Measurements from ENCODE around the gene RRP12.

Gene RRP12

DNA sequence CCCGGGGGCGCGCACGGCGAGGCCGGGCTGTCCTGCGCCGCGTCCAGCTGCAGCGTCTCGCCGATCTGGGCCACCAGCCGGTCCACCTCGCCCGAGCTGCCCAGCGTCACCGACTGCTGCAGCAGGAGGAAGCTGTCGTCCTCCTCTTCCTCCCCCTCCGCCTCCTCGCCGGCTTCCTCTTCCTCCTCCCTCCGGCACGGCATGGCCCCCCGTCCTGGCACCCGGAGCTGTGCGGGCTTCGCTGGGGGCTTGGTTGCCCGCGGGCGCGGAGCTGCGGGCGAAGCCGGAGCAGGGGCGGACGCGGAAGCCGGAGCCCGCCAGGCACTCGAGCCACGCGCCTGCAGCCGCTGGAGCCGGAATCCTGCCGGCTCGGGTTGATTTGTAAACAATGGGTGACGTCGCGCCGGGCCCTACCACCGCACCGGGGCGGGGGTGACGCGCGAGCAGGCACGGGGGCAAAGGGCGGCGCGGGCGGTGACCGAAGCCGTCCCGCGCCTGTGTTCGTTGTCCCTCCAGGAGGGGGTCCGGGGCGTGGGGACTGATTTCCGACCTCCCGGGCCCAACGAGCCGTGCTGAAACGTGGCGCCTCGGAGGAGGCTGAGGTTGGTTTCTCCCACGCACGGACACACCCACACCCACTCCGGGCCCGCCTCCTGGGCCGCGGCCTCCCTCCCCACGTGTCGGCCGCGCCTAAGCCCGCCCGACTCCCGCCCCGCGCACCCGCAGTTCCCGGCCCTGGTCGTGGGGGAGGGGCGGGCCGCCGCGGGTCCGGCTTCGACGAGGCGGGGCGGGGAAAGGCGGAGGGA is 66.6 kb downstream of the RRP12 start, which contains the start of gene FRAT2:
TSS of gene FRAT2 (minus strand) at position 360 of the 806 bp plus-strand sequence. CDS start at position 203, 157 bp downstream.
- DNase-seq = peak; percentile 80

DNA sequence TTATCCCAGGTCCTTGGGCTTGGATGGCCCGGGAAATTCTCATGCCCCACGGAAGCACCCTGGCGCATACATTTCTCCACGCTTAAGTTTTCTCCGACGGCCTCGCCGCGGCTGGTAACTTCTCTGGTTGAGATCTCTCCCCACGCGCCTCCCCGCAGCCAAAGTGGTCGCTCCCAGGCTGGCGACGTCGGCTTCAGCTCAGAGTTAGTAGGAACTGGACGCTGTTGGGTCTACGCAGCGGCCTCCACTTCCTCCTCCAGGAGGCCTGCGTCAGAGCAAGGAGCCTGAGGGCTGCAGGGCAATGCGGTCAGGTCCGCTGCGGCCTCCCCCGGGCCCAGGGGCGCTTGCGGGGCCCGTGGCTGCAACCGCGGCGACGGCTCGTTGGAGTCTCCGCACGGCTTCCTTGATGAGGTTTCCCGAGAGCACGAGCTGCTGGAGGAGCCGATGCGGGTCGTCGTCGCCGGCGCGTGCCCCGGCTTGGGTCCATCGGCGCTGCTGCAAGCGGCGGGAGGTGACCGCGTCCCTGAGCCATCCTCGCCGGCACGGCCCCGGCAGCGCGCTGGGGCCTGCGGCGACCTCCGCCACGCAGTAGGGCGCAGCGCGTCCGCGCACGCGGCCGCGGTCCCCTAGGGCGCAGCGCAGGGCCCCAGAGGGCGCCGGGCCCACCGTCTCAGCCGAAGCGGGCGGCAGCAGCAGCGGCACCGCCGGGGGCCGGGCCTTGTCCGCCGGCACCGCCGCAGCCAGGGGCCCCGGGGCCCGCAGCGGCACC is 67.4 kb downstream of the RRP12 start:
- DNase-seq = peak; percentile 29 to 41

DNA sequence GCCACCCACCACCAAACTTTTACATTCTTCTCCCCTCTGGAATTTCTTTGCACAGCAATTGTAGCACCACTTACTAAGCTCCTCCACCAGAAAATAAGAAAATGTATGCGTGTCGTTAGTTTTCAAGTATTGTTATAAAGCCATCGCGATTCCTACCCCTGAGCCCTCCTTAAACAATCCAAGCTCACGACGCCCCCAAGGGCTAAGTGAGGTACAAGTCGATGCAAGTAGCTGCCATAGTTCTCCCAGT is 67.9 kb downstream of the RRP12 start:
- no peak for DNase-seq

DNA sequence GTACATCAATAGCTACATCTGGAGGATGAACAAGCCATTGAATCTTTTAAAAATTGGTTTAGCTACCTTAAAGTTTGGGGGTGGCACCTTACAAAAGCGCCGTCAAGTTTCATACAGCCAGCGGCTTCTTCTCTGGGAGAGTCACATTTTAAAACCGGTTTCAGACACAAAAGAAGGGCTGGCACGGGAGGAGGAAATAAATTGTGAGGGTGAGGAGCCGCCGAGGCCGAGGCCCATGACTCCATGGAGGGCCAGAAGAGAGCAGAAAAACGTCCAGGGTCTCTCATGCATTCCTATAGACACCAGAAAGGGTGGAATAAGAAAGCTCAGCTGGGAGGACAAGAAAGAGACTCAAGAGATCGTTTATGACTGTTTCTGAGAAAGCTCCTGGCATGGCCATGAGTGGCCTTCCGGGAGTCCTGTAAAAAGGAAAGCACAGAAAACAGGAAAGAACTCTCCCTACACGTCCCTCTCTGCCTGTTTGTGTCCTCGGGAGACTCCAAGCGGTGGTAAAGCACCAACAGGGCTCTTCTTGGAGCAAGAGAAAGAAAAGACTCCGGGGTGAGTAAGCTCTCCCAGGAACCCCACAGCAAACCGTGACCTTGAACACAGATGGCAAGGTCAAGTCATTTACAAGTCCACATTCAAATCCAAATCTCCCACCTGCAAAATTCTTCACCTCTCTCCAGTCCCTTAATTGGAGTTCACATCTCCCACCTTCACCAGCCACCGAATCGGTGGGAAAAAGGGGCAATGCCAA is 68.4 kb downstream of the RRP12 start:
- DNase-seq = no peak

DNA sequence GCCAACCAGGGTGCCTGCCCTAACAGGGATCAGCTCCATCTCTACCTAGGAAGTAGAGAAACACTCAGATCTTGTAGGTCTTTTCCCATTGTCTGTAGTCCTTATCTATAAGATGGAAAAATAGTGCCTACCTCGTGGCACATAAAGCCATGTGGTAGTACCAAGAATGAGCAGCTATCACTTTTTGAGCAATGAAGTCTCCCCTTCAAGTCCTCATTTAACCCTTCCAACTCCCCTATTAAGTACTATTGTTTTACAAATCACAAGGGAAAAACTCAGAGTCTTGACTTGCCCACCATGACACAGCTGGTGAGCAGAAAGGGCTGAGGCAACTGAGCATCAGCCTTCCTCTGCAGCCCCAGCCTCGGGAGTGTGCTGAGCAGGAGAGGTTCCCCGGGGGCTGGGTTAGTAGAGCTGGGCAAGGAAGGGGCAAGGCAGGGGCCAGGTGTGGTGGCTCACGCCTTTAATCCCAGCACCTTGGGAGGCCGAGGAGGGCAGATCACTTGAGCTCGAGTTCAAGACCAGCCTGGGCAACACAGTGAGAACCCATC is 69.9 kb downstream of the RRP12 start:
- no peak for DNase-seq

DNA sequence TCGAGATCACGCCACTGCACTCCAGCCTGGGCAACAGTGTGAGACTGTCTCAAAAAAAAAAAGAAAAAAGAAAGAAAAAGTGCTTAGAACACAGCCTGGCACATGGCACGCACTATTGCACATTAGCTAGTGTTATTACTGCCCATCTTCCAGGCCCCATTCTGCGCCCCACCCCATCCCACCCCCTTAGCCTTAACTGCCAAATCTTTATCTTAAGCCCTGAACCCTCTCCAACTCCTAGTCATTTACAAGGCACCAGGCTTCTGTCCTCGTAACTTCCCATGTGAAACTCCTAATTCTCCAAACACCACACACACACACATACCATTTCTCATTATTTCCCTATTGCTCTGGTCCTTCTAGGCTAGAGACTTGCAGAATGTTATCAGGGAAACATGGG is 71.4 kb downstream of the RRP12 start:
- DNase-seq = no peak

DNA sequence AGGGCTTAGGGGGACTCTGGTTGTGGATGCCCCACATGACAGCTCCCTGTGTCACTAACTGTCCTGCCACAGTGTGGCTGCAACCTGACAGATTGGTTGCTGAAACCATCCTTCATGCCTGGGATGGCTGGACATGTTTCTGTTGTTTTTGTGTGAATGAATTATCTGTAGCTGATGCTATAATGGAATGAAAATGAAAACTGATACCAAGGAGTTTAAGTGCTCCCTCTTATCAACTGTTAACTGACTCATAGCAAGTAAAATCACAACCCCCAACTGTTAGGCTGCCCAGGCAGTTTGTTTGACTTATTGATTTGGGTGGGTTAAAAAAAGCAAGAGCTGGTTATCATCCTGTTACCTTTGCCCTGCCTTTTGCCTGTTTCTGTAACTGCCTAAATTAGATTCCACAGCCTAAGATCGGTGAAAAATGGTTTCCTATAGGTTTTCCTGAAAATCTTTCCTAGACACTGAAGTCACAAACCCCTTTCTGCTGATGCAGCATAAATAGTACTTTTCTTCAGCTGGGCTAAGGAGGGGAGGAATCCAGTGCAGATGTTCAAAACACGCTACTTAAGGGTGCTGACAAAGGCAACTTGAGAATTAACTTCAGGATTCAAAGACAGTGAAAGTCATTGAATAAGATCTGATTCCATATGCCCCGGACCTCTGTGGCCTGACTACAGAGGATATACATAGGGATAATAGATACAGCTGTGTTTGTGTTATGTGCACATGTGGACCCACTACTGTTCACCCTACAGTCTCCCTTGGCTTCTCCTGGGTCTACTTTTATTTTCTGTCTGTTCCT is 72.3 kb downstream of the RRP12 start:
- DNase-seq = no peak

DNA sequence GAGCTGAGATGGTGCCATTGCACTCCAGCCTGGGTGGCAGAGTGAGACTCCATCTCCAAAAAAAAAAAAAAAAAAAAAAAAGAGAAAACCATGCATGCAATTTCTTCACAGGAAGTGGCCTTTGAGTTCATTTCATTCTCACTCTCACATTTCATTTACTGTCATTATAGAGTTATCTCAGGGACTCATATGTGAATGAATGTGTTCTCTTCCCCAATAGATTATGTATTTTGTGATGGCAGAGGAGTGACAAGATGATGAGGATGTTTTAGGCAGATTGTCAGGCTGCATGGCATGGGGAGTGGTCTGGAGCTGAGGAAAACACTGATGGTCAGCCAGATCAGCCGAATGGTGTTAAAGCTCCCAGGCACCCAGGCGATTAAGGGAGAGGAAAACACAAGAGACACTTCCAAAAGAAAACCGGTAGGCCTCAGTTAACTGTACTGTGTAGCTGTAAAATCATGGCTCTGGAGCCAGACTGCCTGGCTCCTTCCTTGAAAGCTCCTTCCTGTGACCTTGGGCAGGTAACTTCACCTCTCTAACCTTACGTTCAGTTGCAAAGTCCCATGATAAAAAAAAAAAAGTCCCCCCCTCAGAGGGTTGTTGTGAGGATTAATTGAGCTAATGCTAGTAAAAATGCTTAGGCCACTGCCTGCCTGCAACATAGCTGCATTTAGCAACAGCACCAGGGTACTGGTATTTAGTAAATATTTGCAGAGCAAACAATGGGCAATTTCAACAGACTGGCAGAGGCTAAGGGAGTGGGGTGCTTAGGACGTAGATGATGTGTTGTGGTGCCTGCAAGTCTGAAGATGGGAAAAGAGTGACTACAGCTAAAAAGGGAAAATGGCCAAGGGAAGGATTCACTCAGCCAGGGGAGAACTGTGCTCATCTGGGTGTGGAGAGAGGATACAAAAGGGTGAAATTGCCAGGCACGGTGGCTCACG is 73.5 kb downstream of the RRP12 start:
- DNase-seq = no peak

DNA sequence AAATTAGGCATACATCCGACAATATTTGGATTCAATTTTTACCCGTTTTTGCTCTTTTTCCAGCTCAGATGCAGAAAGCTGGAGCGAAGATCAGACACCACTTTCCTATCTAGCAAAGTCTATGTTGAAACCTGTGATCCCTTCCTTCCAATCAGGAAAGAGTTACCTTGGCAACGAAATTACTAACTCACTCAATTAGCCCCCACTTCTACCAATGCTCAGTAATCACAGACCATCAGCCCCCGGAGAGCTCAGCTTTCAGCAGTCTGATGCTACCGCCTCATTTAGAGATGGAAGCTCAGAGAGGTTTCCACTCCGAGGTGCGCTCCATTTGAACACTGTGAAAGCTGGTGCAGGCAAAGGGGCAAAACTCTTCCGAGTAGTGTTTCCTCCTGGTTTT is 75.4 kb downstream of the RRP12 start:
- DNase-seq = no peak

DNA sequence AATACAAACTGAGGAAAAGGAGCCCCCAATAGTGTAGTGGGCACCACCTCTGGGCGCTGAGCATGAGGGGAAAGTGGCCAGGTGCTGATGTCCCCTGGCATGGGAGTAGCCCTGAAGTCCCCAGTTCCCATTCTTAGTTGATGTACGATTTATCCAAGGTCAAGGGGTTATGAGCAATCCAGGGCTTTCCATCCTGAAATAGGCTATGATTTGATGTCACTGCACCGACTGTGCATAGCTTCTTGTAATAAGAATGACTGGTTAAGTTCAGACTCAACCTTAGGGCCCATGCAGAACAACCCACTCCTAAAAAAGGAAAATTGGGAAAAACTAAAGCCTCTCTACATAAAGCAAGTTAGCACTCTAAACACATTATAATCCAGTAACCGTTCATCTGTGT is 77.6 kb downstream of the RRP12 start:
- DNase-seq = no peak

DNA sequence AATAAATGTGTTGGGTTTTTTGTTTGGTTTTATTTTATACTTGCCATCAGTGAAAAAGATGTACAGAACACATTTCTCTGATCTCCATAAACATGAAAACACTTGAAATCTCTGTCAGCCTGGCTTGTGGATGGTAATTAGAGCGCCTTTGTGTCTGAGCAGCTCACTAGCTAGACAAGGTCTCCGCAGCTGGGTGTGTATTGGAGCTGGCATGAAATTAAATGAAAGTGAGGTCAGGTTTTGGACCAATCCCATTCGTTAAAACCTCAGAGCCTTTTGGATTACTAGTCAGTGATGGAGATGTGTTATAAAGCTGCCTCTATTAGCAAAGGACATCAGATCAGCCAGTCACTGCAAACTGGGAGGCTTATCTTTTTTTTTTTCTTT is 79.3 kb downstream of the RRP12 start:
- no peak for DNase-seq

DNA sequence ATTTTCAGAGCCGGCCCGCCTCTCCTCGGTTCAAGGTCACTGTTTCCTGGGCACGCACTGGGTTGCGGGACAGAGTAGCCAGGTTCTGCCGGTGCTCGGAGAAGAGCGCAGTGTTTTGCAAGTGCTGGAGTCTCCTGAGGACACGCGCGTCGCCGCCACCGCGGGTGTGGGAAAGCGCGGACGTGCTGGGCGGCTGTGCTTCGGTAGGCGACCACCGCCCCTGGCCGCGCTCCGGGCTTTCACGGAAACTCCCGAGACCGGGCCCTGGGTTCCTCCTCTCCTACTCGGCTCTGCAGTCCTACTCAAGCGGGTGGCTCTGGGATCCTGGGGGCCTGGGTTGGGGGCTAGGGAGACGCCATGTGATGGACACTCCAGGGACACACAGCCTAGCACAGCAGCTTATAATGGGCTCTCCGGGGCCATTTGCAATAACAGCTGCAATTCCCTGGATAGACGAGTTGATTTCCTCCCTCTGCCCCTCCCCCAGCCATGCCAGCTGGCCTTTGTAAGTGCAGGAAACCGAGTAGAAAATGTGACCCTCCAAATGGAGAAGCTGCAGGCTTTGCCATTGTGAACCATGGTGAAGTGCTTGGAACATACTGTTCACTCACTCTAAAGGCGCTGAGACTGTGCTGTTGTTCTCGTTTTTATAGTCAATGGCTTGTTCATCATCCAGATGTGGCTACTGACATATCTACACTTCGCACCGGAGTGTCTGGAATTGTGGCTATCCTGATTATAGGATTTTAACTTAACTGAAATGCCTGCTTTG is 79.9 kb downstream of the RRP12 start:
- DNase-seq = peak in 1 of 2 donors; percentile 13

DNA sequence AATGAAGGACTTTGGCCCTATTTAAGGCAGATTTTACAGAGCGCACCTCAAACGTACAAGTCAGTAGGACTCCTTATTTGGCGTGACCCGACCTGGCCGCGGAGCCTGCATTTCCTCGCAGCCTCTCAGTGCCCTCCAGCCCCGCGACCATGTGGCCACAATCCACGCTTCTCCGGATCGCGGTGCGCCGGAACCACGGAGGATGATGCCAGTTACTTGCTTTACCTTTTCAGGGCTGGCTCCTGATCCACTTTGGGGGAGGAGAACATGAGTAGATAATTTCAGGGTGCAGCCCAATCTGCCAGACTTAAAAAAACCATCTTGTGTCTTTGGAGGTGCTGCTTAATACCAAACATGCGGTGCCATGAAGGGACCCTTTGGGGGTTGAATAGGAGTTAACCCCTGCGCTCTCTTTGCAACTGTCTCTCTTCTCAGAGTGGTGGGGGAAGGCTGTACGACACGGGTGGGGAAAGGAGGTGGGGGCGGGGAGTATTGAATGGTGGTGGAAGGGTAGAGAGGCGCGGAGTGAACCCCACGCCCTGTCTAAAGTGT is 80.6 kb downstream of the RRP12 start:
- DNase-seq = no peak

DNA sequence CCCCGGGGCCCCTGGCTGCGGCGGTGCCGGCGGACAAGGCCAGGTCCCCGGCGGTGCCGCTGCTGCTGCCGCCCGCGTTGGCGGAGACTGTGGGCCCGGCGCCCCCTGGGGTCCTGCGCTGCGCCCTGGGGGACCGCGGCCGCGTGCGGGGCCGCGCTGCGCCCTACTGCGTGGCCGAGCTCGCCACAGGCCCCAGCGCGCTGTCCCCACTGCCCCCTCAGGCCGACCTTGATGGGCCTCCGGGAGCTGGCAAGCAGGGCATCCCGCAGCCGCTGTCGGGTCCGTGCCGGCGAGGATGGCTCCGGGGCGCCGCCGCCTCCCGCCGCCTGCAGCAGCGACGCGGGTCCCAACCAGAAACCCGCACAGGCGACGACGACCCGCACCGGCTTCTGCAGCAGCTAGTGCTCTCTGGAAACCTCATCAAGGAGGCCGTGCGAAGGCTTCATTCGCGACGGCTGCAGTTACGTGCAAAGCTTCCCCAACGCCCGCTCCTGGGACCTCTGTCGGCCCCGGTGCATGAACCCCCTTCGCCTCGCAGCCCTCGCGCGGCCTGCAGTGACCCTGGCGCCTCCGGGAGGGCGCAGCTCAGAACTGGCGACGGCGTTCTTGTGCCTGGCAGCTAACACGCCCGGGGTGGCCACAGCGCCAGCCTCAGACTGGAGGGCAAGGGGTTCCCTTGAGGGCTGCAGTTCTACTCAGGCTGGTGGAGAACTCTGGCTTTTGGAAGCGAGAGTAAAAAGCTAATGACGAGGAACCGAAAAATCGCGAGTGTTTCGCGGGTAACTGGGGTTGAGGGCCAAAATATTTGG is 81.3 kb downstream of the RRP12 start:
- peak; percentile 51 to 55 for DNase-seq

DNA sequence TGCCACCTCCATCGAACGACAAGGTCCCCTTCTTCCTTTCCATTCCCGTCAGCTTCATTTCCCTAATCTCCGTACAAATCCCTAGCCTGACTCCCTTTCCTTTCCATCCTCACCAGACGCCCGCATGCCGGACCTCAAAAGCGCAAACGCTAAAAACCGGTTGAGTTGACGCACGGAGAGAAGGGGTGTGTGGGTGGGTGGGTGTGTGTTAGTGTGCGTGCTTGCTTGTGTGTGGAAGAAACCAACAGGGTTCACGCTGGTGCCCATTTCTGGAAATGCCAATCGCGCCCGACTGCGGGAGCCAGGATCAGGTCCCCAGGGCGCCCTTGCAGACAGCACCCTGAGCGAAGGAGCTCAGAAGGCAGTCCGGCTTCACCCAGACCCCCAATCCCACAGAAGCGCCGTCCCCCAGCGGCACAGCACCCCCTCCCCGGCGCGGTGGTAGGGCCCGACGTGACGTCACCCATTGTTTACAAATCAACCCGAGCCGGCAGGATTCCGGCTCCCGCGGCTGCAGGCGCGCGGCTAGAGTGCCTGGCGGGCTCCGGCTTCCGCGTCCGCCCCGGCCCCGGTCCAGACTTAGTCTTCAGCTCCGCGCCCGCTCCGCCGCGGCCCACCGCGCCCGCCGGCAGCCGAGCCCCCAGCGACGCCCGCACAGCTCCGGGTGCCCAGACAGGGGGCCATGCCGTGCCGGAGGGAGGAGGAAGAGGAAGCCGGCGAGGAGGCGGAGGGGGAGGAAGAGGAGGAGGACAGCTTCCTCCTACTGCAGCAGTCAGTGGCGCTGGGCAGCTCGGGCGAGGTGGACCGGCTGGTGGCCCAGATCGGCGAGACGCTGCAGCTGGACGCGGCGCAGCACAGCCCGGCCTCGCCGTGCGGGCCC is 82.1 kb downstream of the RRP12 start, which contains the start of gene FRAT1:
TSS of gene FRAT1 (plus strand) at position 500 of the 880 bp plus-strand sequence. CDS start at position 683, 183 bp downstream.
- peak; percentile 86 for DNase-seq

DNA sequence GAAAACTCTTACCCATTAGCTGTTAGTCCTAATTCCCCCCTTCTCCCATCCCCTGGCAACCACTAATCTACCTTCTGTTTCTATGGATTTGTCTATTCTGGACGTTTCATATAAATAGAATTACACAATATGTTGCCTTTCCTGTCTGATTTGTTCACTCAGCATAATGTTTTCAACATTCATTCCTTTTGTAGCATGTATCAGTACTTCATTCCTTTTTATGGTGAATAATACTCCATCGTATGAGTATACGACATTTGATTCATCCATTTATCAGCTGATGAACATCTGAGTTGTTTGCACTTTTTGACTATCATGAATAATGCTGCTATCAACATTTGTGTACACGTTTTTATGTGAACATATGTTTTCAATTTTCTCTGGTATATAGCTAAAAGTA is 86.5 kb downstream of the RRP12 start:
- no peak for DNase-seq

DNA sequence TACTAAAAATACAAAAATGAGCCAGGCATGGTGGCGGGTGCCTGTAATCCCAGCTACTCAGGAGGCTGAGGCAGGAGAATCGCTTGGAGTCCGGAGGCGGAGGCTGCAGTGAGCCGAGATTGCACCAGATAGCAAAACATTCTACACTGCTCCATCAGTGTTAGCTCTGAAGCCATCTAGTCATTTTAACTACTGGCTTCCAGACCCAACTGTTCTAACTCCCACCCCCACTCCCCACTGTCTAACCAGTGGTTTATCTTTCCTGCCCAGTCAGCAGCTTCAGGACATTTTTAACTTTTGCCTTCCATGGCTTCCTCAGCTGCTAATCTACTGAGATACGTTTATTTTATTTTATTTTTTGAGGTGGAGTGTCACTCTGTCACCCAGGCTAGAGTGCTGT is 88.2 kb downstream of the RRP12 start:
- DNase-seq = no peak

DNA sequence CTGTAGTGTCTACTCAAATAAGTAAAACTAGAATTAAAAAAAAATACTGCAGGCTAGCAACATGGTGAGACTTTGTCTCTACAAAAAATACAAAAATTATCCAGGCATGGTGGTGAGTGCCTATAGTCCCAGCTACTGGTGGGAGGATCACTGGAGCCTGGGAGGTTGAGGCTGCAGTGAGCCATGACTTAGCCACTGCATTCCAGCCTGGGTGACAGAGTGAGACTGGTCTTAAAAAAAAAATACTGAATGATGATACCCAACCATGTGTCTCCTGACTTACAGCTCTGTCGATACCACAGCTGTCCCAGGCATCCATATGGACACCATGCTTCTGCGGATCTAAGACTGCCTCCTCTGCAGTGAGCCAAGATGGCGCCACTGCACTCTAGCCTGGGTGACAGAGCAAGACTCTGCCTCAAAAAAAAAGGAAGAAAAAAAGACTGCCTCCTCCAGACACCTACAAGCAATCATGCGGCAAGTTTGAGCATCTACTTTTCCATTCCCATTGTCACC is 90.0 kb downstream of the RRP12 start:
- no peak for DNase-seq

All from stimulated activated CD4-positive, alpha-beta T cell treated with anti-CD3 and anti-CD28 coated beads, Interleukin-2, amount 100 ng/mL, for 48 hours (primary cell).